K562 (cell line): ENCODE measurements around the gene ECHDC3. TPM values are rescaled to one million over a fixed set of nuclear protein-coding genes. Genes with fewer than 3 reads are reported as not detected.

Experiments
- ATAC-seq: fragments of 200-7000 bp; cut with Tn5 transposase; 3 replicates; pipeline ENCODE4 v1.9.1; 2020; ENCODE audit warnings: moderate library complexity
- BruUV-seq: library from RNA; stranded (reverse); fragments of 400-500 nt; replicated peaks from 2 replicates; lab custom pipeline; 2021; lab: Mats Ljungman, UMichigan
- CTCF ChIA-PET: fragments of 300-600 bp; formaldehyde crosslinking; extraction: SDS; loops from one replicate; lab custom pipeline; 2021; ENCODE audit warnings: low intra/inter-chr PET ratio; lab: Yijun Ruan, JAX
- POLR2A ChIA-PET: fragments of 300-600, 350-650 bp; sonication (Branson Sonifier 250); formaldehyde crosslinking; extraction: SDS; loops from one replicate; lab custom pipeline; 2021; ENCODE audit warnings: antibody characterized with exemption, inconsistent platforms; lab: Yijun Ruan, JAX
- DNase-seq, 4 experiments: peaks; one replicate each; pipeline versions ENCODE4 v3.0.0 to v3.0.0-alpha.2; 2011 to 2018; ENCODE audit warnings: low spot score in 3 of 4, mixed read lengths in 3 of 4; ENCODE audit errors: extremely low read depth in 1 of 4
- FAIRE-seq: peaks from 2 replicates; lab custom pipeline; 2011; peaks lifted over from hg19 to GRCh38; lab: Jason Lieb, UNC
- H2AFZ ChIP-seq: 2 replicates; pipeline ENCODE4 v1.6.0; 2011; ENCODE audit warnings: low read depth, low read length, control low read depth, inconsistent platforms
- H3K27ac ChIP-seq: fragments of 200-600 bp; 3 replicates; pipeline ENCODE4 v1.8.0; 2011; ENCODE audit warnings: low read depth, mild to moderate bottlenecking, control low read depth, inconsistent platforms, low read length, moderate library complexity, mixed read lengths; ENCODE audit errors: extremely low read depth
- H3K27me3 ChIP-seq, 2 experiments: fragments of 300-600 bp in 1 of 2; 2 replicates in 1 of 2; 3 replicates in 1 of 2; pipeline versions ENCODE4 v1.6.0 to v1.8.0; 2011; ENCODE audit warnings: inconsistent platforms in 2 of 2, low read length in 2 of 2, mild to moderate bottlenecking in 1 of 2, mixed read lengths in 1 of 2, moderate library complexity in 1 of 2; ENCODE audit not compliant: control insufficient read depth in 2 of 2, insufficient read depth in 2 of 2
- H3K36me3 ChIP-seq: fragments of 300-600 bp; 3 replicates; pipeline ENCODE4 v1.8.0; 2011; ENCODE audit warnings: mild to moderate bottlenecking, low read length, inconsistent platforms; ENCODE audit not compliant: control insufficient read depth, insufficient read depth
- H3K4me1 ChIP-seq, 2 experiments: fragments of 200-600 bp in 1 of 2; replicated peaks in 1 of 2; 2 replicates in 1 of 2; 3 replicates in 1 of 2; pipeline versions ENCODE4 v1.5.1 to v1.8.0; 2011; ENCODE audit warnings: inconsistent platforms in 2 of 2, low read length in 2 of 2, mild to moderate bottlenecking in 1 of 2, mixed read lengths in 1 of 2, moderate library complexity in 1 of 2; ENCODE audit not compliant: control insufficient read depth in 2 of 2, insufficient read depth in 2 of 2
- H3K4me2 ChIP-seq: 2 replicates; pipeline ENCODE4 v1.6.1; 2011; ENCODE audit warnings: low read length, control low read depth, inconsistent platforms, mixed read lengths; ENCODE audit not compliant: insufficient read depth
- H3K4me3 ChIP-seq: fragments of 200-600 bp; sonication (generic), shearing (Covaris generic); 2 replicates; pipeline ENCODE4 v1.5.1; 2016; ENCODE audit warnings: control low read depth, inconsistent platforms
- H3K79me2 ChIP-seq: fragments of 200-600 bp; 3 replicates; pipeline ENCODE4 v1.8.0; 2011; ENCODE audit warnings: low read length, inconsistent platforms; ENCODE audit not compliant: control insufficient read depth, insufficient read depth
- H3K9ac ChIP-seq, 2 experiments: 2 replicates each; pipeline versions ENCODE4 v1.6.0 to v1.6.1; 2011; ENCODE audit warnings: low read depth in 2 of 2, low read length in 2 of 2, control low read depth in 1 of 2, inconsistent platforms in 1 of 2, mild to moderate bottlenecking in 1 of 2, mixed read lengths in 1 of 2; ENCODE audit not compliant: insufficient read depth in 1 of 2
- H3K9me1 ChIP-seq: one replicate; pipeline ENCODE4 v1.6.0; 2011; ENCODE audit warnings: inconsistent platforms, mild to moderate bottlenecking, low read length, moderate library complexity; ENCODE audit not compliant: control insufficient read depth, insufficient read depth
- H3K9me3 ChIP-seq: replicated peaks from 2 replicates; pipeline ENCODE4 v1.5.1; 2011; ENCODE audit warnings: low read depth, low read length, inconsistent platforms; ENCODE audit not compliant: control insufficient read depth, insufficient read depth
- H4K20me1 ChIP-seq: replicated peaks from 2 replicates; pipeline ENCODE4 v1.6.1; 2011; ENCODE audit warnings: low read length, inconsistent platforms, mixed read lengths; ENCODE audit not compliant: control insufficient read depth, insufficient read depth
- ADNP ChIP-seq: fragments of 200-800 bp; sonication (Bioruptor generic); IDR thresholded peaks from 2 replicates; pipeline ENCODE4 v1.6.1; 2016; ENCODE audit warnings: missing genetic modification characterization, missing compliant biosample characterization
- ARHGAP35 ChIP-seq: fragments of 450-650 bp; IDR thresholded peaks from 2 replicates; pipeline ENCODE4 v1.6.1; 2018; ENCODE audit not compliant: partially characterized antibody
- BCOR ChIP-seq: fragments of 450-650 bp; IDR thresholded peaks from 2 replicates; pipeline ENCODE4 v1.6.1; 2016
- HCFC1 ChIP-seq: IDR thresholded peaks from 2 replicates; pipeline ENCODE4 v1.6.1; 2012; ENCODE audit warnings: low read depth, low read length, improper control_type of control experiment
- KDM1A ChIP-seq, 2 experiments: fragments of 450-650 bp; IDR thresholded peaks; 2 replicates each; pipeline ENCODE4 v1.6.1; 2016; ENCODE audit warnings: mild to moderate bottlenecking in 2 of 2
- MAFK ChIP-seq: IDR thresholded peaks from 2 replicates; pipeline ENCODE4 v1.6.1; 2011; ENCODE audit warnings: low read length, improper control_type of control experiment
- NEUROD1 ChIP-seq: fragments of 150-350 bp; IDR thresholded peaks from 2 replicates; pipeline ENCODE4 v1.6.1; 2014; ENCODE audit warnings: borderline replicate concordance, low read length, low read depth; ENCODE audit not compliant: partially characterized antibody
- NRF1 ChIP-seq, 2 experiments: fragments of 450-650 bp; IDR thresholded peaks in 1 of 2; conservative IDR thresholded peaks in 1 of 2; 2 replicates each; pipeline ENCODE4 v1.6.1; 2014; ENCODE audit warnings: mild to moderate bottlenecking in 2 of 2
- RBBP5 ChIP-seq: fragments of 200-600 bp; sonication (generic); IDR thresholded peaks from 2 replicates; pipeline ENCODE4 v1.6.1; 2012; ENCODE audit warnings: borderline replicate concordance, mild to moderate bottlenecking, low read length, control low read depth, inconsistent platforms; ENCODE audit not compliant: insufficient read depth, poor library complexity, severe bottlenecking
- RBM25 ChIP-seq: fragments of 200-400 bp; formaldehyde crosslinking; IDR thresholded peaks from 2 replicates; pipeline ENCODE4 v1.6.1; 2018; ENCODE audit warnings: low read length, low read depth, moderate library complexity; ENCODE audit not compliant: severe bottlenecking
- RCOR1 ChIP-seq, 2 experiments: IDR thresholded peaks; 2 replicates each; pipeline ENCODE4 v1.6.1; 2012; ENCODE audit warnings: low read depth in 2 of 2, low read length in 2 of 2, borderline replicate concordance in 1 of 2, improper control_type of control experiment in 1 of 2
- SAFB2 ChIP-seq: fragments of 200-400 bp; formaldehyde crosslinking; IDR thresholded peaks from 2 replicates; pipeline ENCODE4 v1.6.1; 2018; ENCODE audit warnings: borderline replicate concordance, low read length, low read depth, moderate library complexity; ENCODE audit not compliant: severe bottlenecking
- SMARCA5 ChIP-seq: fragments of 450-650 bp; IDR thresholded peaks from 2 replicates; pipeline ENCODE4 v1.6.1; 2016
- SNIP1 ChIP-seq: fragments of 450-650 bp; IDR thresholded peaks from 2 replicates; pipeline ENCODE4 v1.7.1; 2017; ENCODE audit warnings: low read depth, mild to moderate bottlenecking
- TRIM24 ChIP-seq, 2 experiments: fragments of 450-650 bp; IDR thresholded peaks; 2 replicates each; pipeline ENCODE4 v1.6.1; 2016
- ZNF395 ChIP-seq: fragments of 200-800 bp; sonication (Bioruptor generic); IDR thresholded peaks from 2 replicates; pipeline ENCODE4 v1.6.1; 2017; ENCODE audit warnings: missing genetic modification characterization, missing compliant biosample characterization
- ZNF699 ChIP-seq: fragments of 250-450 bp; sonication (Bioruptor Pico); IDR thresholded peaks from 2 replicates; pipeline ENCODE4 v1.8.0; 2021; ENCODE audit warnings: mild to moderate bottlenecking, moderate library complexity; ENCODE audit not compliant: insufficient replicate concordance
- WGBS: fragments of 100-300 bp; shearing (Covaris generic); methylation state at CpG from one replicate; pipeline ENCODE4 v1.1.6; 2016; ENCODE audit warnings: low coverage, mixed read lengths; ENCODE audit not compliant: insufficient coverage; ENCODE audit errors: missing lambda C conversion rate; 5-methylcytosine and 5-hydroxymethylcytosine counted together
- in situ Hi-C: fragments of 300-500 bp; cut with MboI; formaldehyde crosslinking; loops from 4 replicates; pipeline ENCODE4 v1.15.0; 2018; ENCODE audit warnings: inconsistent platforms, mixed read lengths
- intact Hi-C: fragments of 100-400 bp; cut with micrococcal nuclease; formaldehyde crosslinking; loops from 2 replicates; pipeline ENCODE4 v1.14.2; 2022
- polyA plus RNA-seq, 8 experiments: library from polyadenylated mRNA; depleted of rRNA in 4 of 8; stranded (reverse) in 5 of 8; unstranded in 3 of 8; fragments of >200 nt; fragmentation: Nextera tagmentation in 2 of 8; fragmentation: Illumina TruSeq in 1 of 8; extraction: Ambion mirVana in 2 of 8; extraction: Trizol in 1 of 8; gene quantifications; 2 replicates each; pipeline versions ENCODE4 v1.2.1 to v1.2.3, GENCODE V29; 2011 to 2014; ENCODE audit warnings: inconsistent platforms in 1 of 8, missing spikeins in 1 of 8
- total RNA-seq, 7 experiments: library from RNA; depleted of rRNA in 6 of 7; stranded (reverse); fragments of >200 nt in 6 of 7; fragmentation: Illumina TruSeq in 2 of 7; extraction: Trizol in 2 of 7; gene quantifications; 2 replicates each; pipeline versions ENCODE4 v1.2.1 to v1.2.3, GENCODE V29; 2011 to 2021; ENCODE audit warnings: low replicate concordance in 1 of 7

Gene ECHDC3
- total and polyA plus RNA-seq, 9 of the 15 experiments (the other 6 are each of a cell fraction or from before 2014, with no cell fraction given): 0.53 to 21.9 (median 15.7) TPM

GRCh38 chr10:11806706-11807105 lies 64.5 kb downstream of the ECHDC3 start:
- H3K27me3 ChIP-seq: peaks cover 60 to 72% of the 10 kb centered on the region in 2 experiments
- H3K9me1 ChIP-seq: no peaks in the 10 kb centered on the region
- no peak overlapping the region for H3K4me2 ChIP-seq
- H2AFZ ChIP-seq: no peak overlapping the region
- ATAC-seq (no peak), FAIRE-seq (no peak), DNase-seq (no peak)
- peaks cover 2 to 7% of the 10 kb centered on the region in 2 experiments; a peak in 3 of 5 replicates for H3K4me1 ChIP-seq
- H3K4me3 ChIP-seq: no peak overlapping the region
- H3K36me3 ChIP-seq: no peaks in the 10 kb centered on the region
- no peak overlapping the region for H3K27ac ChIP-seq
- H3K79me2 ChIP-seq: no peaks in the 10 kb centered on the region
- BruUV-seq: no TSS peak
- 10% methylated on average over 6 of the region's 6 CpGs for WGBS
- no peak for TF ChIP-seq MAFK
- 0 out of 4 replicates have a peak, but pooled peaks of 1 of the 2 experiments have one; percentile 22 for TF ChIP-seq NRF1 (conservative IDR thresholded peaks at IDR 0.05 in 1 of 2, IDR thresholded peaks at IDR 0.05 in 1 of 2)
- no peaks in the 10 kb centered on the region for H4K20me1 ChIP-seq
- in situ Hi-C loops (no loop called here), intact Hi-C loops (no loop called here)
- ChIA-PET CTCF (no interaction called here), POLR2A (no interaction called here)
- no peaks in the 10 kb centered on the region for H3K9me3 ChIP-seq
- H3K9ac ChIP-seq: no peak overlapping the region

GRCh38 chr10:11808808-11809207 lies 66.6 kb downstream of the ECHDC3 start:
- ATAC-seq: no peak
- POLR2A ChIA-PET: interaction anchor here (1.0 kb wide), 1 partner anchor 10 kb away, joined by 4 read pairs; no protein-coding TSS in a partner anchor
- no peaks in the 10 kb centered on the region for H3K9me3 ChIP-seq
- no peaks in the 10 kb centered on the region for H3K36me3 ChIP-seq
- H2AFZ ChIP-seq: no peak overlapping the region
- FAIRE-seq: peak; percentile 40
- H3K27me3 ChIP-seq: peaks cover 59 to 67% of the 10 kb centered on the region in 2 experiments
- no peaks in the 10 kb centered on the region for H4K20me1 ChIP-seq
- no TSS peak for BruUV-seq
- intact Hi-C loops: no loop called here
- no peak overlapping the region for H3K9ac ChIP-seq
- H3K4me2 ChIP-seq: no peak overlapping the region
- in situ Hi-C loops: no loop called here
- H3K27ac ChIP-seq: no peak overlapping the region
- CTCF ChIA-PET: no interaction called here
- no peak overlapping the region for H3K4me3 ChIP-seq
- WGBS: 10% methylated on average over 5 of the region's 5 CpGs
- no peaks in the 10 kb centered on the region for H3K9me1 ChIP-seq
- peaks cover 0 to 7% of the 10 kb centered on the region in 2 experiments; a peak in 2 of 5 replicates for H3K4me1 ChIP-seq
- DNase-seq: no peak
- no peaks in the 10 kb centered on the region for H3K79me2 ChIP-seq
- TF ChIP-seq SMARCA5 (peak; percentile 64; the same call in 1 of the 2 replicates), BCOR (peak; percentile 75), ZNF395 (CRISPR knock-in tag) (no peak), SAFB2 (no peak), ADNP (tag) (0 out of 2 replicates have a peak, but pooled peaks have one; percentile 62), ZNF699 (CRISPR knock-in tag) (no peak), RBBP5 (no peak), RCOR1 (IDR thresholded peaks at IDR 0.05; ENCODE audit: borderline replicate concordance in 1 of 2, low read depth in 2 of 2, low read length in 2 of 2) (peak in 1 of 2 experiments; percentile 50; a peak in 1 of 4 replicates), NEUROD1 (no peak), KDM1A (IDR thresholded peaks at IDR 0.05) (peak; percentile 24 to 63; a peak in 1 of 4 replicates), TRIM24 (IDR thresholded peaks at IDR 0.05) (no peak), ARHGAP35 (no peak), SNIP1 (no peak), HCFC1 (no peak), RBM25 (peak; percentile 94)
